Myocyte (in vitro differentiated cells): ENCODE data around the gene KCNQ1. TPM values are rescaled to one million over a fixed set of nuclear protein-coding genes. Genes with fewer than 3 reads are reported as not detected.

Source experiments
- DNase-seq: peaks from one replicate; pipeline ENCODE4 v3.0.0-alpha.2; 2012; ENCODE audit warnings: low read depth
- total RNA-seq: library from RNA; depleted of rRNA; stranded (reverse); fragments of >200 nt; gene quantifications from 2 replicates; pipeline ENCODE4 v1.2.3, GENCODE V29; 2014

Gene KCNQ1
- total RNA-seq, 1 donor from 2014 or later = 0.32 TPM

- no peak for DNase-seq
These were observed 35.0 kb upstream of the KCNQ1 start for GRCh38 chr11:2409611-2410468.

- DNase-seq = no peak
These were observed 34.2 kb upstream of the KCNQ1 start for GRCh38 chr11:2410616-2411015.

GRCh38 chr11:2411446-2412305, 33.1 kb upstream of the KCNQ1 start:
- DNase-seq = no peak

GRCh38 chr11:2412323-2412722, 32.5 kb upstream of the KCNQ1 start:
- DNase-seq = no peak

GRCh38 chr11:2413742-2414579, 30.8 kb upstream of the KCNQ1 start:
- no peak for DNase-seq

- no peak for DNase-seq
These were observed 30.2 kb upstream of the KCNQ1 start for GRCh38 chr11:2414616-2415015.

GRCh38 chr11:2415171-2415570, 29.6 kb upstream of the KCNQ1 start:
- no peak for DNase-seq

- DNase-seq = no peak
These were observed 29.0 kb upstream of the KCNQ1 start for GRCh38 chr11:2415601-2416380.

- DNase-seq = no peak
These were observed 28.0 kb upstream of the KCNQ1 start for GRCh38 chr11:2416765-2417164.

- DNase-seq = no peak
These were observed 26.7 kb upstream of the KCNQ1 start for GRCh38 chr11:2417856-2418692.

- no peak for DNase-seq
These were observed 26.0 kb upstream of the KCNQ1 start for GRCh38 chr11:2418693-2419360.

GRCh38 chr11:2419638-2420501, 24.9 kb upstream of the KCNQ1 start:
- DNase-seq = peak; percentile 80

GRCh38 chr11:2420502-2421225, 24.1 kb upstream of the KCNQ1 start:
- peak; percentile 72 for DNase-seq

- DNase-seq = no peak
These were observed 23.4 kb upstream of the KCNQ1 start for GRCh38 chr11:2421226-2421994.

GRCh38 chr11:2421996-2422395, 22.8 kb upstream of the KCNQ1 start:
- DNase-seq = no peak

GRCh38 chr11:2422461-2423156, 22.2 kb upstream of the KCNQ1 start:
- no peak for DNase-seq
